Measurements from ENCODE around the gene ALDH3A2.

- TF ChIP-seq EZH2 (IDR thresholded peaks at IDR 0.05; ENCODE audit: borderline replicate concordance, insufficient read depth, low read depth, low read length, poor library complexity, severe bottlenecking), result no peak
- TF ChIP-seq CTCF (IDR thresholded peaks at IDR 0.05), result no peak
Observed at GRCh38 chr17:19661121-19661520, 12.6 kb downstream of the ALDH3A2 start.
